K562 treated with DMSO at 1 percent for 4 hours (cell line): Measurements from ENCODE around the gene FCRL6. TPM values are rescaled to one million over a fixed set of nuclear protein-coding genes. Genes with fewer than 3 reads are reported as not detected.

Experiments
- total RNA-seq: library from RNA; unstranded; fragments of 300-600 nt; gene quantifications from 2 replicates; pipeline ENCODE4 v1.2.3, GENCODE V29; 2022; ENCODE audit not compliant: insufficient read depth

The FCRL6 gene
- not detected in 2 replicates for total RNA-seq

GRCh38 chr1:159802111-159802510 is at the start of gene FCRL6:
Gene FCRL6, plus strand, starts transcription at chr1:159802360. Its CDS starts 65 bp downstream, at chr1:159802425.

GRCh38 chr1:159780583-159781582 is 21.3 kb upstream of the FCRL6 start, which contains the start of gene DUSP23:
Gene DUSP23, plus strand, starts transcription at chr1:159780962. Its CDS starts 139 bp downstream, at chr1:159781101.

GRCh38 chr1:159826441-159827101 is 24.4 kb downstream of the FCRL6 start, which contains the start of gene SLAMF8:
Gene SLAMF8, plus strand, starts transcription at chr1:159826873. Its CDS starts 26 bp downstream, at chr1:159826899.

GRCh38 chr1:159862557-159862956 is 60.4 kb downstream of the FCRL6 start, which contains the start of gene VSIG8:
Gene VSIG8, minus strand, starts transcription at chr1:159862657. Its CDS starts 136 bp downstream, at chr1:159862521.

Other genes starting within 250 kb of the FCRL6 start
- not detected in 2 replicates for gene APCS, start 214.5 kb upstream of the FCRL6 start, total RNA-seq
- gene CRP, start 87.8 kb upstream of the FCRL6 start, total RNA-seq, result not detected in 2 replicates
- gene DUSP23, start 21.4 kb upstream of the FCRL6 start, total RNA-seq, result 51.9 and 53.3 TPM in 2 replicates
- not detected in 2 replicates for gene SLAMF8, start 24.5 kb downstream of the FCRL6 start, total RNA-seq
- gene VSIG8, start 60.3 kb downstream of the FCRL6 start, total RNA-seq, result not detected in 2 replicates
- 0.98 TPM in 1 of 2 replicates, not detected in the other for gene CFAP45, start 97.8 kb downstream of the FCRL6 start, total RNA-seq
- 533 and 588 TPM in 2 replicates for gene TAGLN2, start 123.1 kb downstream of the FCRL6 start, total RNA-seq
- gene IGSF9, start 143.3 kb downstream of the FCRL6 start, total RNA-seq, result not detected in 2 replicates
- gene SLAMF9, start 151.9 kb downstream of the FCRL6 start, total RNA-seq, result not detected in 2 replicates
- gene PIGM, start 229.6 kb downstream of the FCRL6 start, total RNA-seq, result 1.3 and 1.5 TPM in 2 replicates